HT1080 (cell line): ENCODE measurements around the gene PIH1D1. TPM values are rescaled to one million over a fixed set of nuclear protein-coding genes. Genes with fewer than 3 reads are reported as not detected.
A peak's percentile ranks its signal among the peaks of the same experiment; 100 is the strongest.

Source experiments
- DNase-seq: peaks from one replicate; pipeline ENCODE4 v3.0.0-alpha.2; 2015; ENCODE audit warnings: low read depth
- total RNA-seq: library from RNA; depleted of rRNA; stranded (reverse); fragments of >200 nt; shearing (Covaris generic); gene quantifications from 2 replicates; pipeline ENCODE4 v1.2.3, GENCODE V29; 2014

Gene PIH1D1
- total RNA-seq, 1 experiment from 2014 or later: 203 TPM

DNA sequence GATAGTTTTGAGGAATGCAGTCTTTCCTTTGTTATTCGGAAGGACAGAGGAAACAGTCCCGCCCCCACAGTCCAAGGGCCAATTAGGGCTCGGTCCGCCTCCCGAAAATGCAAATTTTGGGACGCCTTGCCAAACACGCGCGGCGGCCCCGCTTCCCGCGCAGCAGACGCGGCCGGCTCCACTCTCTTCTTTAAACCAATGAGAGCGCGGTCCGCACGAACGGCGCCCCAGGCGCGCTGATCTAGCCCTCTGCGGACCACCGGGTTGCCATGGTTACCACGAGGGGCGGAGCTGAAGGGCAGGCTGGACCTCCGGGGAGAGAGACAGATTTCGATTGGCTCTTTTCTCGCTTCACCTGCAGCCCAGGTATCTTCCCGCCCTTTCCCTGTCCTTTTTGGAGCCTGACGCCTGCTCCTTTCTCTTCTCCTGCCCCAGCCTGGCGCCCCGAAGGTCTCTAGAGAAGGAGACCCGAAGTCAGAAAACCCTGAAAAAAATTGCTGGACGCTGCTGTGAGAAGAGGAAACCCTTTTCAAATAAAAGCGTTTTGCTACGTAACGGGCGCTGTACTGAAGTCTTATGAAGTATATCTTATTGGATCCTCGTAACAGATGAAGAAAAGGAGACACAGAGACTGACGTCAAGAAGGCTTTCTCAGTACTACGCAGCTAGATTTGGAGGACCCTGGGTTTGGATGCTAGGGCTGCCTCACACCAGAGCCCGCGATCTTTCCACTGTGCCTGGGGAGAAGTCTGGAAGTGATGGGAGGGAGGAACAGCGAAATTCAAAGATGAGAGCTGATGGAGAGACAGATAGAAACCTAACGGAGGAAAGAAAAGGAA, 30.4 kb downstream of the PIH1D1 start:
- no peak for DNase-seq

DNA sequence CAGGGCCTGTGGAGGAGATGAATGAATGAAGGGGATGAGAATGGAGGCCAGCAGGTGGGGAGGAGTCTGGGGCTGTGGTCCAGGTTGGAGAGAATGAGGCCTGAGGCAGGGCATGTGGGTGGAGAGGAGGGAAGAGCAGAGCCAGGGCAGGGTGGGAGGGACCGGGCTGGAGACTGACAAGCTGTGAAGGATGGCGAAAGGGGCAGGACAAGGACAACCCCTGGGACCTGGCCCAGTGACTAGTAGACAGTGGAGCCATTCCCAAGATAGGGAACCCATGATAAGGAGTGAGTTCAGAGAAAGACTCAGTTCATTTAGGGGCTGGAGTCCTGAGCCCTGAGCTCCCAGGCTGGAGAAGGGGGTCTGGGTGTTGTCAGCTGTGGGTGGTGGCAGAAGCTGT, 31.4 kb downstream of the PIH1D1 start:
- DNase-seq: no peak

DNA sequence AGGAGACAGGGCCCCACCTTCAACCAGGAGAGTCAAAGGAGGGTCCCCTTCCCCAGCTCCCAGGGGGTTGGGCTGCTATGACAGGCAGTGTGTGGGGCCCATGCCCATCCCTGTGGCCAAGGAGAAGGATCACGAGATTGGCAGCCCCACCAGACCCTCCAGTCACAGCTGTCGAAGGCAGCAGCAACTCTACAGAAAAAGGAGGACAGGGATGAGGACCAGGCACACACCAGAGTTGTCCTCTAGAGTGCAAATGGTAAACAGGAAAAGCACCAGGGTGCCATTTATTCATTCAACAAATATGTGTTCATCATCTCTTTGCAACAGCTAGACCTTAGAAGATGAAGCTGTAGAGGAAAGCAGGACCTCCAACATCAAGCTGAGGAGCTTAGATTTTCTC, 32.4 kb downstream of the PIH1D1 start:
- DNase-seq: no peak

DNA sequence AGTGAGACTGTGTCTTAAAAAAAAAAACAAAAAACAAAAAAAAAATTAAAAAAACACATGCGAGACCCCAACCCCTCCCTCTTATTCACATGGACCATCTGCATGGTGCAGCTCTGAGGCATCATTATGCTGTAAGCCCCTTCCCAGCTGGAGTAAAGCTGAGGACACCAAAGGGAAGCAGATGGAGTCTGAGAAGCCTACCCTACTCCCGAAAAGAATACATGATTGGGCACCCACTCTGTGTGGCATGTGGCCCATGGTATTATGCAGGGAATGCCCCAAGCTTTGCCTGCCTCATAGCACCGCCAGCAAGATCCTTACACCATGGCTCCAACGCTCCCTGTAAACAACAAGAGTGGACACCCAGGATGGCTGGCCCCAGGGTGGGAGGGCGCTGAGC, 33.1 kb downstream of the PIH1D1 start:
- DNase-seq: no peak

DNA sequence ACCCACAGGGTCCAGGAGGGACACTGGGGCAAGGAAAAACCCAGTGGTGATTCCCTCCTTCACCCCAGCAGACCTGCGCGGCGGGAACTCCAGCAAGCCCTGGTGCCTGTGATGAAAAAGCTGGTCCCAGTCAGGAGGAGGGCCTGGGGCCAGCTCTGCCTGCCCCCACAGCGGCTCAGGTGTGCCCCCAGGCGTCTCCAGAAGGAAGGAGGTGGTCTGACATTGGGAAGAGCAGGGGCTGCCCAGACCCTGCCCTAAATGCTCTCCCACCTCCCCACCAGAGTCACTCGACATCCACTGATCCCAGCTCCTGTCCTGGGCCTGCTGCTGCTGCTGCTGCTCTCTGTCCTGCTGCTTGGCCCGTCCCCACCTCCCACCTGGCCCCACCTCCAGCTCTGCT, 34.5 kb downstream of the PIH1D1 start:
- no peak for DNase-seq

DNA sequence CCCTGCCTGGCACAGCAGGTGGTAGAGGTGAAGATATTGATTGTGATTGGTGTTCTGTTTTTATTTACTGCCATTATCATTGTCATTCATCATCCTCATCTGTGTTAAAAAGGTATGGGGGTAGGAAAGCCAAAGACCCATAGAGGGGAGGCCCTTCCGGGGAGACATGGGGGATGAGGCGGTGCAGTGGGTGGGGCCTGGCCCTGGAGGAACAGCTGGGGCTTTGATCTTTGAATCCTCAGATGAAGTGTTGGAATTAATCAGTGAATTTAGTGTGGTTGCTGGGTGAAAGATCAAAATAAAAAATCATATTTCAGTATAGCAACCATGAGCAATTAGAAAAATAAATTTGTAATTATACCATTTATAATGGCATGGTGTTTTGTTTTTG, 35.8 kb downstream of the PIH1D1 start:
- DNase-seq: no peak

DNA sequence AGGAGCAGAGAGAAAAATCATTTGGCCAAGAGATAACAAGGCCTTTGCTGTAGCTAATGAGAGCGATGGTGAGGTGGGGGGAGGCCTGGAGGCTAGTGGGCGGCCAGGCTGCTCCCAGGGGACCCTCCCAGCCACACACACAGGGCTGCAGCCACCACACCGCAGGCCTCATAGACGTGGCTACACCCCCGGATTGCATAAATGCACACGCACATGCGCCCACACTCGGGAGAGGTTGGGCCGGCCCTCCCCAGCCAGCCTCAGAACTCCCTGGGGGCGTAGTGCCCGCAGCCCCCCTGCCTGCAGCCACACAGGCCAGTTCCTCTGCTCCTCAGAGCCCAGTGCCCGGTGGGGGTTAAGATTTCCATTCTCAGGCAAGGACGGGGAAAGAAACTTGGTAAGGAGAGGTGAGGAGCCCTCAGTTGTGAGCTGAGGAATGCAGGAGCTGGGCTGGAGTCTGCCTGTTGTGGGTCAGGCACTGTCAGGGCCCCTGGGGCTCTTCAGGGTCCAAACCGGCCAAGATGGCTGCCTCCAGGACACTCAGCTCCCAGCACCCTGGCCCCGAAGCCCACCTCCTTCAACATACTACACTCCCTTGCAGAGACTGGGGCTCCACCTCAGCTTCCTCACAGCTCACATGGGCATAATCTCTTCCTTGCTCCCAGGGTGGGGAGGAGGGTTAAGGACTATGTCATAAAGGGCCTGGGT, 36.4 kb downstream of the PIH1D1 start:
- DNase-seq: no peak

DNA sequence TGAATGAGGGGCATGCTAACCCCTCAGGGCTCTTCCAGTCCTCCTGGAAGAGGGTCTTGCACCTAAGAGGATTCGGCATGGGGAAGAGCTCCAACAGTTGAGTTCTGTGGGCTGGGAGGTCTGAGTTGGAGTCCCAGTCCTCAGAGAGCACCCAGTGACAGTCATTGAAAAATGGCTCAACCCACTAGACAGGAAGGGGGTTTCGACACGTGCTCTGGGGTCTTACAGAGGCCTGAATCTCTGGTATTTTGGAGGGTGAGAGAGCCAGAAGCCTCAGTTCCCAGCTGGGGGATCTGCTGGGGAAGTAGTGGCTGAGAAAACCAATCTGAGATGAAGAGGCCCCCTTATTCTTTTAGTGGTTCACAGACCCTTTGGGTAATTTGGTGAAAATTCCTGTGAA, 37.4 kb downstream of the PIH1D1 start:
- DNase-seq: no peak

DNA sequence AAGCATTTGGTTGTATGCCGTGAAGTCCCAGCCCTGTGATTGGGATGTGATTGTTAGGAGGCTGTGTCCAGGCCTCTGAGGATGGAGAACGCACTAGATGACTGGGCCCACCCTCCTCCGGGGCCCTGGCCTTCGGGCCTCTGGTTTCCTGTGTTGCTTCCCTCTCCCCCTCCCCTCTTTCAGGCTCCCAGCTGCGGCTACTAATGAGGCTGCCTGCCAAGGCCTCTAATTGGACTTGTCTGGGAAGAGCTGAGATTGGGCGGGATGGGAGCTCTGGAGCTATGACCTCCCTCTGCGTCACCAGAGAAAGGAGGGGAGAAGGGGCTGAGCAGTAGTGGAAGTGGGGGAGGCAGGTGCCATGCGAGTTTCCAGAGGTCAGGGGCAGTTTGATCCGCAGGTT, 38.3 kb downstream of the PIH1D1 start:
- DNase-seq: no peak

DNA sequence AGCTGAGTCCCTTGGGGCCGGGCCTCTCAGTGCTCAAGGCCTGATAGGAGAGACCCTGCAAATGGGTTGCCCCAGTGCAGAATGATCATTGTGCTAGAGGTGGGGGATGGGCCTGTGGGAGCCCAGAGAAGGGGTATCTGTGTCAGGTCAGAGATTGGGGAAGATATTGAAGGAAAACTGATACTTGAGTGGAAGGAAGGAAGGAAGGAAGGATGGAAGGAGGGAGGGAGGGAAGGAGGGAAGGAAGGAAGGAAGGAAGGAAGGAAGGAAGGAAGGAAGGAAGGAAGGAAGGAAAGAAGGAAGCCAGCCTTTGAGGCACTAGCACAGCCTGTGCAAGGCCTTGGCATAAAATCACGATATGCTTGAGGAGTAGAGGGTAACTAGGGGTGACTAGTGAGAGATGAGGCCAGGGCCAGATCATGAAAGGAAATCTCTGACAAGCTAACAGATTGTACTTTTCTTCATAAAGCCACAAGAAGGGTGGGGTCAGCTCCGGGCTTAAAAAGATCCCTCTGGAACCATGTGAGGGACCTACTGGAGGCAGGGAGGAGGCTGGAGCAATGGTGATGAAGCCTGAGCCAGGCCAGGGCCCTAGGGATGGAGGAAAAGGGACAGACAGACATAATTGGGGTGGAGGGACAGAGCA, 39.8 kb downstream of the PIH1D1 start:
- DNase-seq: no peak

DNA sequence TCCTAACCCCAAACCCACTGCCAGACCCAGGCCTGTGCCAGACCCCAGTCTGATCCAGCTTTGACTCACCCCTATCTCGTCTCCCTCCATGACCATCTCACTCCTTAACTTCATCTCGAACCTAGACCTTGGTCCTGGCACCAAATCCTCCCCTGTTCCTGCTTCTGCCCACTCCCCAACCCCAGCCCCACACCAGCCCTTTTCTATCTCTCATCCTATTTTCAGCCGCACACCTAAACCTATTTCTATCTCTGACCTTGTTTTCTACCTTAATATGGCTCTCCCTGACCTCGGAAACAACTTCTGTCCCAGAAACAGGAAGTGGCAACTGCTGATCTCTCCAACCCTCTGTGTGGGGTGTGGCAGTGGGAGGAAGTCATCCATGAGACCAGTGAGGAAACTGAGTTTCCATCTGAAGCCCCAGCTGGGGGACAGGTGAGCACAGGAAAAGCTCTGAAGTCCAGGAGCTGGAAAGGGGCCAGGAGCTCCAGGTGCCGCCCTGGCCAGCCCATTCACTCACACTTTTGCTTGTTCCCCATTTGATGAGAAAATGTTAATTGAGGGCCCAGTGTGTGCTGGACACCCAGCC, 42.1 kb downstream of the PIH1D1 start:
- no peak for DNase-seq

DNA sequence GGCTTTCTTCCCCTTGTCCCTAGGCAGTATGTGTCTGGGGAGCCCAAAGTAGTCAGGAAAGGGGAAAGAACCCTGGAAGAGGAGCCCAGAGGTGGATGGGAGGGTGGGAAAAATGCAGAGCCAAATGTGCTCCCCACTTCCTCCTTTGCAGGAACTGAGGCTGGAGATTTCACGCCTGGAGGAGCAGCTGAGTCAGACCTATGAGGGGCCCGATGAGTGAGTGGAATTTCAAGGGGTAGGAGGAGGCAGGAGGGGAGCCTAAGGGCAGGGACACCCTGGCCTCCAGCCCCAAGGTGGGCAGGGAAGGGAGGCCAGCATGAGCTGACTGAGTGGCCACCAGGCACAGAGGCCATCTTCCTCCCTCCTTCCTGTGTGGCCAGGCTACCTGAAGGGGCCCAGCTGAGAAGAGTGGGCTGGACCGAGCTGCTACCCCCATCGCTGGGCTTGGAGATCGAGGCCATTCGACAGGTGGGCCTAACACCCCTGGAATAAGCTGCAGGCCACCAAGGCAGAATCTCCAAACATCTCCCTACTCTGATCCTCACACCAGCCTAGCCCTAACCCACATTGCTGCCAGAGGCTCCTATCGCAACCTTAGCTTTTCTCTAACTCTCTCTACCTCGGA, 42.7 kb downstream of the PIH1D1 start:
- no peak for DNase-seq

DNA sequence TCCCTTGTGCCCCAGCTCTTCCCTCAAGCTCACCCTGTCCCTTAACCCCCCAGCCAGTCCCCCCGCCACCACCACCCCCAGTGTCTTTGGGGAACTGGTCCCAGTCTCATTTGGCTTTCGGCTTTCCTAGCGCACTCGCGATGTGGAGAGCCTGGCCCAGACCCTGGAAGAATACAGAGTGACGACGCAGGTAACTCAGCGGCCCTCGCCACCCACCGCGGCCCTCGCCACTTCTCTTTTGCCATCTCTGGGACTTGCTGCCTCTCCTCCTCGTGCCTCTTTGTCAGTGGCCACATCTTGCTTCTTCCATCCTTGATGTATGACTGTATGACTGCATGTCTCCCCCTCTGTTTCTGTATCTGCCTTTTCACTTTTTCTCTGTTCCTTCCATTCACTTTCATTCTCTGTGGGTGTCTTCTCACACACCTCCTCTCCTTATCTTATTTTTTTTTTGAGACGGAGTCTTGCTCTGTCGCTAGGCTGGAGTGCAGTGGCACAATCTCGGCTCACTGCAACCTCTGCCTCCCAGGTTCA, 44.1 kb downstream of the PIH1D1 start:
- no peak for DNase-seq

DNA sequence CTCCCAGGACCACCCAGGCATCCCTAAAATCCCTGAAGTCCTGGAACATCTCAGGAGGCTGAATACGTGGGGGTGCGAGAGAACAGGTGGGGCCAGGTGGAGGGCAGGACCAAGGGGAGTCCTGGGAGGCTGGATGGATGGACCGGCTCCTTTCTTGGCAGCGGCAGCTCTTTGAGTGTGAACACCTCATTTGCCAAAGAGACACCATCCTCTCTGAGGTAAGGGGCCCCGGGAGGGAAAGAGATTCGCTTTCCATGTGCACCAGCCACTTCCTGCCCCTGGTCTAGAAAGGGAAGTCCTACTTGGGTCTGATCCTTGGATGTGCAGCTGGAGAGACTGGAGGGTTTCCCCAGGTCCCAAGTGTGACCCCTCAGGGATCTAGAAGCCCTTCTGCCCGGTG, 44.5 kb downstream of the PIH1D1 start:
- DNase-seq: no peak

DNA sequence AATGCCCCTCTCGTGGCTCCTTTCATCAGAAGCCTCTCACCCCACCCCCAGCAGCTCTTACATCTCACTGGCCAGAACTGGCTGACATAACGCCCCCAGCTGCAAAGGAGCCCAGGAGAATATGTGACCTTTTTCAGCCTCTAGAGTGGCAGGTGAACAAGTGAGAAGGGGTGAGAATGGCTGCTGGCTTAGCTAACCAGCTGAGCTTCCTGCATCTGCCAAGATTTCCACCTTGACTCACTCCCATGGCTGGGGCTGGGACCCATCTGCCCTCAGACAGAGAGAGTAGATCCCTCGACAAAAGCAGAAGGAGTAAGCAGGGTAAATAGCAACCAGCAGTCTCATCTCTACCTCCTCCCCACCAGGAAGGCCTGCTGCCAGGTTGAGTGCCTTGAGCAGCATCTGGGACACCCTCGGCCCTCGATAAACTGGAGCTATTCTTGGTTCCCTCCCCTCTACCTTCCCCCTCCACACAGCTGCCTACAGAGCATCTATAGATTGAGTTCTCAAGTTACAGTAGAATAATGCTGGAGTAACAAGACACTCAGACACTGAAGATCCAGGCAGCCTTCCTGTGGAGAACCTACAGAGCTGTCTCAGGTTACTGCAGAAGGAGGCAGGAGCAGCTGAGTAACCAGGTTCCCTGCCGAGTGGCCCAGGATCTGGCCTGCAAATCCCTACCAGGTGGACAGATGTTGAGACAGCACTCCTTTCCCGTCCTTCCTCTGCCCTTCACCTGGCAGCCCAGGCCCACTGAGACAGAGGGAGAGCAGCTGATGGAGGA, 48.0 kb downstream of the PIH1D1 start:
- peak; percentile 68 for DNase-seq

DNA sequence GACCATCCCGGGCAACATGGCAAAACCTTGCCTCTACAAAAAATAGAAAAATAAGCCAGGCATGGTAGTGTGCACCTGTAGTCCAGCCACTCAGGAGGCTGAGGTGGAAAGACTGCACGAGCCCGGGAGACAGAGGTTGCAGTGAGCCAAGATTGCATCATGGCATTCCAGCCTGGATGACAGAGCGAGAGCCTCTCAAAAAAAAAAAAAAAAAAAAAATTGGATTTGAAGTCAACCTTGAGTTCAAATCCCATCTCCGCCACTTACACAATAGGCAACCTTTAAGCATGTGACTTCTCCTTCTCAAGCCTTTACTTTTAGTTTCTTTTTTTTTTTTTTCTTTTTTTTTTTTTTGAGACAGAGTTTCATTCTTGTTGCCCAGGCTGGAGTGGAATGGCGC, 51.6 kb downstream of the PIH1D1 start:
- no peak for DNase-seq

DNA sequence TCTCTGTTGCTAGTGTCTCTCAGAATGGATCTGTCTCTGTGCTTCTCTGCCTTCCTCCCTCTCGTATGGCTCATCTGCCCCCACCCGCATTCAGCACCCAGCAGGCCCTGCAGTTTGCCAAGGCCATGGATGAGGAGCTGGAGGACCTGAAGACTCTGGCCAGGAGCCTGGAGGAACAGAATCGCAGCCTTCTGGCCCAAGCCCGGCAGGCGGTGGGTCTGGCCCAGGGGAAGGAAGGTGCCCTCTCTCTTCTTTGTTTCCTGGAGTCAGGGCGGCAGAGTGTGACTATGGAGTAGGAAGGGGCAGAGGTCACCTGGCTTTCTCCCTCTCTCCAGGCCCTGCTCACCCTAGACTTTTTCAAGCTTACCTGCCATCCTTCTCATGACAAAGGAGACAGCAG, 52.7 kb downstream of the PIH1D1 start:
- DNase-seq: no peak

DNA sequence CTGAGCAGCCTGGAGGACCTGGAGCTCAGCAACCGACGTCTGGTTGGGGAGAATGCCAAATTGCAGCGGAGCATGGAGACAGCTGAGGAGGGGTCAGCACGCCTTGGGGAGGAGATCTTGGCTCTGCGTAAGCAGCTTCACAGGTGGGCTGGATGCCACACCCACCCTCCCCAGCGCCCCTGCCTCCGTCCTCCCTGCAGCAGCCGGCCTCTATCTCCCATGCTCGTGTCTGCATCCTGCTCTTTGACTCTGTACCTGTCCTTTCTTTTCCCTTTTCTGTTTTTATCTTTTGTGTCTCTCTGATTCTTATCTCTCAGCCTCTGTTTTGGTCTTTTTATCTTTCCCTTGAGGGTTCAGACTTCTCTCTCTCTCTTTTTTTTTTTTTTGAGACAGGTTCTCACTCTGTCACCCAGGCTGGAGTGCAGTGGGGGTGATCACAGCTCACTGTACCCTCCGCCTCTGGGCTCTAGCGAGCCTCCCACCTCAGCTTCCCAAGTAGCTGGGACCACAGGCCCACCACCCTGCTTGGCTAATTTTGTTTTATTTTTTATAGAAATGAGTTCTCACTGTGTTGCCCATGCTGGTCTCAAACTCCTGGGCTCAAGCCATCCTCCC, 53.5 kb downstream of the PIH1D1 start:
- no peak for DNase-seq

DNA sequence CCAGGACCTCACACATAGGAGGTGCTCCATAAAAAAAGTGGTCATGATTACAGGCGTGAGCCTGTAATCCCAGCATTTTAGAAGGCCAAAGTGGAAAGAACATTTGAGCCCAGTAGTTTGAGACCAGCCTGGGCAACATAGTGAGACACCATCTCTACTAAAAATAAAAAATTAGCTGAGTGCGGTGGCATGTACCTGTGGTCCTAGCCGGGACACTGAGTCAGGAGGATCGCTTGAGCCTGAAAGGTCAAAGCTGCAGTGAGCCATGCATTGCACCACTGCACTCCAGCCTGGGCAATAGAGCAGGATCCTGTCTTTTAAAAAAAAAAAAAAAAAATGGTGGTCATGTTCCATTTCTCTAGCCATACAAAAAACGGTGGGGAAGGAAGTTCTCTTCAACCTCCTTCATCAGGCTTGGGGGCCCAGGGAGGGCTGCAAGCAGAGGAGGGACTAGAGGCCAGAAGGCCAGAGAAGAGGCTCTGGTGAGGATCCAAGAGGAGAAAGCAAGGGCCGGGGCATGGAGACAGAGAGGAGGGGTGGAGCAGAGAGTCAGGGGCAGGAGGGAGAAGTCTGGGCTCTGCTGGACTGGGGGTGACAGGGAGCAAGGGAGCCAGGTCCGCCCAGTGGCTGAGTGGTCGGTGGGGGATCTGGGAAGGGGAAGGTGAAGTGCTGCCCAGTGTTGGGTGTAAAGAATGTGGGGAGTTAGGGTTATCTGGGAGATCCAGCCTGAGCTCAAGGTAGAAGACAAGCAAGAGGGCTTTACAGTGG, 54.7 kb downstream of the PIH1D1 start:
- DNase-seq: no peak
